ENCODE measurements around the gene MYCBPAP.
"Not testable (repeated sequence)": the region's sequence is repeated elsewhere in the genome, so short reads cannot be mapped to it uniquely, and the experiment has no call there.

MYCBPAP gene

DNA sequence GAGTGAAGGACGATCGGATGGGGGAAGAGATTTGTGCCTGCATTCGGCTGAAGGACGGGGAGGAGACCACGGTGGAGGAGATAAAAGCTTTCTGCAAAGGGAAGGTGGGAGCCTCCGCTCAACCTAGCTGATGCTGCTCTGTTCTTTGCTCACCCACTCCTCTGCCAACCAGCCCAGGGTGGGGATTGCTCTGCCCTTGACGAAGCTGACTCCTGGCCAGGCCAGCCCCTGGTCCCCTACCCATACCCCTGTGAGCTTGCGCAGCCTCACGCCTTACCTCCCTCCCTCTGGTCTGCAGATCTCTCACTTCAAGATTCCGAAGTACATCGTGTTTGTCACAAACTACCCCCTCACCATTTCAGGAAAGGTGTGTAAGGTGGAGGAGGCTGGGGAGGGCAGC is 34.3 kb upstream of the MYCBPAP start:
- Histone ChIP-seq H3K4me3 (ENCODE audit: low read length) (no peak overlapping the region), H3K4me1 (ENCODE audit: control insufficient read depth, insufficient read depth, low read length) (peaks cover 12% of the 10 kb centered on the region), H3K9me3 (replicated peaks; ENCODE audit: low read length) (no peaks in the 10 kb centered on the region), H3K9ac (ENCODE audit: low read depth, low read length) (no peak overlapping the region), H3K4me2 (ENCODE audit: low read length) (no peak overlapping the region), H3K27me3 (ENCODE audit: control insufficient read depth, insufficient read depth, low read length) (peaks cover 17% of the 10 kb centered on the region), H3K36me3 (ENCODE audit: insufficient read depth, low read length) (no peaks in the 10 kb centered on the region)

GRCh38 chr17:50474523-50474922 is 33.7 kb upstream of the MYCBPAP start:
- Histone ChIP-seq H3K4me2 (ENCODE audit: low read length) (no peak overlapping the region), H3K9ac (ENCODE audit: low read depth, low read length) (no peak overlapping the region), H3K4me3 (ENCODE audit: low read length) (no peak overlapping the region), H3K4me1 (ENCODE audit: control insufficient read depth, insufficient read depth, low read length) (peaks cover 7% of the 10 kb centered on the region), H3K36me3 (ENCODE audit: insufficient read depth, low read length) (no peaks in the 10 kb centered on the region), H3K27me3 (ENCODE audit: control insufficient read depth, insufficient read depth, low read length) (peaks cover 12% of the 10 kb centered on the region), H3K9me3 (replicated peaks; ENCODE audit: low read length) (no peaks in the 10 kb centered on the region)

DNA sequence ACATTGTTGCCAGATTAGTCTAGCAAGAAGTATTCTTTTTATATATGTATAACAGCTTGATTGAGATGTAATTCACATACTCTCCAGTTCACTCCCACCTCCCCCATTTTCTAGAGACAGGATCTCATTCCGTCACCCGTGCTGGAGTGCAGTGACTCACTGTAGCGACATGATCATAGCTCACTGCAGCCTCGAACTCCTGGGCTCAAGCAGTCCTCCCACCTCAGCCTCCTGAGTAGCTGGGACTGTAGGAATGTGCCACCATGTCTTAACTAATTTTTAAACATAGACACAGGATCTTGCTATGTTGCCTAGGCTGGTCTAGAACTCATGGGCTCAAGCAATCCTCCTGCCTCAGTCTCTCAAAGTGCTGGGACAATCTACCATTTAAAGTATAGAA is 32.9 kb upstream of the MYCBPAP start:
- Histone ChIP-seq H3K36me3 (ENCODE audit: insufficient read depth, low read length) (no peaks in the 10 kb centered on the region), H3K4me2 (ENCODE audit: low read length) (no peak overlapping the region), H3K9me3 (replicated peaks; ENCODE audit: low read length) (no peaks in the 10 kb centered on the region), H3K9ac (ENCODE audit: low read depth, low read length) (no peak overlapping the region), H3K27me3 (ENCODE audit: control insufficient read depth, insufficient read depth, low read length) (peaks cover 5% of the 10 kb centered on the region), H3K4me1 (ENCODE audit: control insufficient read depth, insufficient read depth, low read length) (peaks cover 14% of the 10 kb centered on the region), H3K4me3 (ENCODE audit: low read length) (no peak overlapping the region)

- H3K9me3 ChIP-seq (replicated peaks; ENCODE audit: low read length); H3K27me3 ChIP-seq (ENCODE audit: control insufficient read depth, insufficient read depth, low read length); H3K4me3 ChIP-seq (ENCODE audit: low read length); H3K36me3 ChIP-seq (ENCODE audit: insufficient read depth, low read length); H3K9ac ChIP-seq (ENCODE audit: low read depth, low read length); H3K4me2 ChIP-seq (ENCODE audit: low read length): not testable (repeated sequence)
- peaks cover 14% of the 10 kb centered on the region for H3K4me1 ChIP-seq (ENCODE audit: control insufficient read depth, insufficient read depth, low read length)
These were observed 32.3 kb upstream of the MYCBPAP start for GRCh38 chr17:50475775-50476544.

- peaks cover 14% of the 10 kb centered on the region for H3K4me1 ChIP-seq (ENCODE audit: control insufficient read depth, insufficient read depth, low read length)
These were observed 31.5 kb upstream of the MYCBPAP start for GRCh38 chr17:50476545-50477315.

GRCh38 chr17:50477976-50478375 is 30.3 kb upstream of the MYCBPAP start:
- Histone ChIP-seq H3K4me1 (ENCODE audit: control insufficient read depth, insufficient read depth, low read length) (peaks cover 18% of the 10 kb centered on the region), H3K4me3 (ENCODE audit: low read length) (peak overlapping the region; percentile 83), H3K27me3 (ENCODE audit: control insufficient read depth, insufficient read depth, low read length) (no peaks in the 10 kb centered on the region), H3K9ac (ENCODE audit: low read depth, low read length) (peak overlapping the region; percentile 79), H3K9me3 (replicated peaks; ENCODE audit: low read length) (no peaks in the 10 kb centered on the region), H3K4me2 (ENCODE audit: low read length) (peak overlapping the region; percentile 89), H3K36me3 (ENCODE audit: insufficient read depth, low read length) (peaks cover 4% of the 10 kb centered on the region)

More at GRCh38 chr17:50476545-50477315, 31.5 kb upstream of the MYCBPAP start:
- Histone ChIP-seq H3K9me3 (replicated peaks; ENCODE audit: low read length) (no peaks in the 10 kb centered on the region), H3K27me3 (ENCODE audit: control insufficient read depth, insufficient read depth, low read length) (peaks cover 2% of the 10 kb centered on the region), H3K36me3 (ENCODE audit: insufficient read depth, low read length) (no peaks in the 10 kb centered on the region), H3K9ac (ENCODE audit: low read depth, low read length) (no peak overlapping the region), H3K4me2 (ENCODE audit: low read length) (no peak overlapping the region), H3K4me3 (ENCODE audit: low read length) (no peak overlapping the region)

DNA sequence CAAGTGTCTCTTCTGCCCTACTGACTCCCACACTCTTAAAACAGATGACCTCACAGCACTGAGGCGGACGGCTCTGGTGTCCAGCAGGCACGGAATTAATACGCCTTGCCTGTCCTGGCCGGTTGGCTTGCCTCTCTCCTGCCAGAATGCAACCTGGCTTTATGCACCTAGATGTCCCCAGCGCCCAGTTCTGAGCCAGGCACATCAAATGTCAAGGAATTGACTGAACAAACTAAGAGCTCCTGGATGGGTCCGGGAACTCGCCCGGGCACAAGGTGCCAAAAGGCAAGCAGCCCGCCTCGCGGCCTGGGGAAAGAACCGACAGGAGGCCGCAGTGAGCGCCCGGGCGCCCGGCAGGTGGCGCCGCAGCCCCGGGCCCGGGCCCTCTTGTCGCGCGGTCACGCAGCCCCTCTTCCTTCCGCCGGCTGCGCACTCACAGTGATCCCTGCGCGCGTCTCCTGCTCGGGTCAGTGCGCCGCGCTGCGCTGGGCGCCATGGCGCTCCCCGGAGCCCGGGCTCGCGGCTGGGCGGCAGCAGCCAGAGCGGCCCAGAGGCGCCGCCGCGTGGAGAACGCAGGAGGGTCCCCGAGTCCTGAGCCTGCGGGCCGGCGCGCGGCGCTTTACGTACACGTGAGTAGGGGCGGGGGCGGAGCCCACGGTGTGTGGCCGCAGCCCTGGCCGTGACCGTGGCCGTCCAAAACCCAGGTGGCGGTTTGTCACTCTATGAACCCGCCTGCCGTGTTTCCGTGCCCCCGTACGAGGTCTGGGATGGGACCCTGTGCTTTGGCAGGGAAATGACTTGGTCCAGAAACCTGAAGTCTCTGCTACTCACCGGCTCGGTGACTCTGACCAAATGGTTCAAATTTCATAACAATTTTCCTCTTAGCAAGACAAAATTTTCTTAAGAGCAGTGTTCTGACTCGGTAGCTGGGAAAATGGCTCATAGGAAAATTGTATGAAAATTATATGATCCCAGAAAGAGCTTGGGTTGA is 29.6 kb upstream of the MYCBPAP start, which contains the start of gene RSAD1:
TSS of gene RSAD1 (plus strand) at position 470 of the 991 bp plus-strand sequence. CDS start at position 495, 25 bp downstream.
- Histone ChIP-seq H3K9ac (ENCODE audit: low read depth, low read length) (peak within 1 kb of the TSS; percentile 79), H3K27me3 (ENCODE audit: control insufficient read depth, insufficient read depth, low read length) (no peaks in the 10 kb centered on the region), H3K4me2 (ENCODE audit: low read length) (peak within 1 kb of the TSS; percentile 89), H3K9me3 (replicated peaks; ENCODE audit: low read length) (no peaks in the 10 kb centered on the region), H3K4me3 (ENCODE audit: low read length) (peak within 1 kb of the TSS; percentile 83), H3K4me1 (ENCODE audit: control insufficient read depth, insufficient read depth, low read length) (peaks cover 21% of the 10 kb centered on the region), H3K36me3 (ENCODE audit: insufficient read depth, low read length) (peaks cover 7% of the 10 kb centered on the region)

DNA sequence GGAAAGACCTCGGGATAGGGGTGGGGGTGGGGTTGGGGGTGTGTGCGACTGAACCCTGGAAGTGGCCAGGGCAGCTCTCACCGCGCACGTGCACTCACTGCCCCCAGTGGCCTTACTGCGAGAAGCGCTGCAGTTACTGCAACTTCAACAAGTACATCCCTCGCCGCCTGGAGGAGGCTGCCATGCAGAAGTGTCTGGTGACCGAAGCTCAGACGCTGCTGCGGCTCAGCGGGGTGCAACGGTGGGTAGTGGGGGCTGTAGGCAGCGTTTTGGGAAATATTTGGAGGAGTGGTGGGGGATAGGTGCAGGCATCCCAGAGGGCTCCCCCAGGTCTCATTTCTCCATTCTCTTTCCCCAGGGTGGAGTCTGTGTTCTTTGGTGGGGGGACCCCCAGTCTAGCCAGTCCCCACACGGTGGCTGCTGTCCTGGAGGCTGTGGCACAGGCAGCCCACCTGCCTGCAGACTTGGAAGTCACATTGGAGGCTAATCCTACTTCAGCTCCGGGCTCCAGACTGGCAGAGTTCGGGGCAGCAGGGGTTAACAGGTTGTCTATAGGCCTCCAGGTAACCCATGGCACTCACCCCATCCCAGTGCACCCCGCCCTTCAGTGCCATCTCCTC is 28.6 kb upstream of the MYCBPAP start:
- Histone ChIP-seq H3K27me3 (ENCODE audit: control insufficient read depth, insufficient read depth, low read length) (no peaks in the 10 kb centered on the region), H3K4me1 (ENCODE audit: control insufficient read depth, insufficient read depth, low read length) (peaks cover 21% of the 10 kb centered on the region), H3K9ac (ENCODE audit: low read depth, low read length) (peak overlapping the region; percentile 79), H3K36me3 (ENCODE audit: insufficient read depth, low read length) (peaks cover 17% of the 10 kb centered on the region), H3K4me3 (ENCODE audit: low read length) (peak overlapping the region; percentile 83), H3K4me2 (ENCODE audit: low read length) (peak overlapping the region; percentile 89), H3K9me3 (replicated peaks; ENCODE audit: low read length) (no peaks in the 10 kb centered on the region)

DNA sequence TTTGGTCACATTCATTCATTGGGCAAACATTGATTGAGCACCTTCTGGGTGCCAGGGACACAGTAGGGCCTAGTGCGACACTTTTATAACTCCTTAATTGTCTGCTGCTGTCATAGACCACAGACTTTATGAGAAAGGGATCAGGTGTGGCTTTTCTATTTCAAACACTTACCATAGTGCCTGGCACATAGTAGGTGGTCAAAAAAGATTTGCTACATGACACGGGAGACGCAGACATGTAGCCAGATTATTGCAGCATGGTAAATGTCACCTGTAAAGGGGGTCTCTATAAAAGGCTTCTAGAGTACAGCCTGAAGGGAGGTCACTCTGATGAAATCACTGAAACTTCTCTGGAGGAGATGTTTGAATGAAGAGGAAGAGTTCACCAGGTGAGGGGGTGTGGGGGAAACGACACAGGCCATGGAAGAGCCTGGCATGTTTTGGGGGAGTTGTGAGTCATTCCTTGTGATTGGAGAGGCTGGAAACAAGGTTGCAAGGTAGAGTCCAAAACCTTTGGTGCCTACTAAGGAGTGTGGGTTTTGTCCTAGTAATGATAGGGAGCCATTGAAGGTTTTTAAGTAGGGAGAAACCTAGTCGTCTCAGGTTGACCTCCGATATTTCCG is 28.0 kb upstream of the MYCBPAP start:
- H3K9me3 ChIP-seq (replicated peaks; ENCODE audit: low read length): no peaks in the 10 kb centered on the region
- H3K4me2 ChIP-seq (ENCODE audit: low read length): peak overlapping the region; percentile 89
- H3K9ac ChIP-seq (ENCODE audit: low read depth, low read length): peak overlapping the region; percentile 37
- peak overlapping the region; percentile 83 for H3K4me3 ChIP-seq (ENCODE audit: low read length)
- peaks cover 21% of the 10 kb centered on the region for H3K4me1 ChIP-seq (ENCODE audit: control insufficient read depth, insufficient read depth, low read length)
- peaks cover 21% of the 10 kb centered on the region for H3K36me3 ChIP-seq (ENCODE audit: insufficient read depth, low read length)
- H3K27me3 ChIP-seq (ENCODE audit: control insufficient read depth, insufficient read depth, low read length): no peaks in the 10 kb centered on the region

DNA sequence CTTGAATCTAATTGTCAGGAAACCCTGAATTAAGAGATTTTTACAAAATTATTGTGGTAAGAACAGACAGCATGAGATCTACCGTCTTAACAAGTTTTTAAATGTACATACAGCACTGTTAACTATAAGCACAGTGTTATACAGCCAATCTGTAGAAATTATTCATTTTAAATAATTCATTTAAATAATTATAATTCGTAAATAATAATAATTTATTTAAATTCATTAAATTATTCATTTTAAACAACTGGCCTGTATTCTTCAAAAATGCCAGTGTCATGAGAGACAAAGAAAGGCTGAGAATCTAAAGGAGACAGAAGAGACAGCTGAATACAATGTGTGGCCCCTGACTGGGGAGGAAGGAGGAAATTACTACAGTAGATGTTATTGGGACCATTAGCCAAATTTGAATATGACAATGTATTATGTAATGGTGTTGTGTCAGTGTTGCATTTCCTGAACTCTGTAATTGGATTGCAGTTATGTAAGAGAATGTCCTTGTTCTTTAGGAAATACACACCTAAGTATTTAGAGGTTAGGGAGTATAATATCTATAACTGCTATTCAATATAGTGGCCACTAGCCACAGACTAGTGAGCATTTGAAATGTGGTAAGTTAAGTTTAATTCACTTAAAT is 27.3 kb upstream of the MYCBPAP start:
- Histone ChIP-seq H3K4me1 (ENCODE audit: control insufficient read depth, insufficient read depth, low read length) (peaks cover 21% of the 10 kb centered on the region), H3K4me3 (ENCODE audit: low read length) (no peak overlapping the region), H3K27me3 (ENCODE audit: control insufficient read depth, insufficient read depth, low read length) (no peaks in the 10 kb centered on the region), H3K9me3 (replicated peaks; ENCODE audit: low read length) (no peaks in the 10 kb centered on the region), H3K4me2 (ENCODE audit: low read length) (no peak overlapping the region), H3K36me3 (ENCODE audit: insufficient read depth, low read length) (peaks cover 28% of the 10 kb centered on the region), H3K9ac (ENCODE audit: low read depth, low read length) (no peak overlapping the region)
